ENCODE measurements around the gene FAM151B. TPM values are rescaled to one million over a fixed set of nuclear protein-coding genes. Genes with fewer than 3 reads are reported as not detected.

The FAM151B gene
- total and polyA plus RNA-seq, 2 donors (not counting 1 experiment from before 2014, with no cell fraction given): 1.1 TPM; not detected in 1

- TF ChIP-seq EZH2 (IDR thresholded peaks at IDR 0.05; ENCODE audit: borderline replicate concordance, insufficient read depth, low read depth, low read length, poor library complexity, severe bottlenecking): no peak
- no peak for TF ChIP-seq CTCF (IDR thresholded peaks at IDR 0.05)
- intact Hi-C loops (cut with micrococcal nuclease): no loop called here
- no peak overlapping the region for H3K4me3 Mint-ChIP-seq
- H4K20me1 ChIP-seq (ENCODE audit: control insufficient read depth, insufficient read depth, low read length, poor library complexity, severe bottlenecking): no peaks in the 10 kb centered on the region
- H3K4me3 ChIP-seq (ENCODE audit: control extremely low read depth in 1 of 5, extremely low read depth in 1 of 5, insufficient read depth in 1 of 5, low read depth in 2 of 5, low read length in 4 of 5): no peak overlapping the region
- H3K9ac ChIP-seq (ENCODE audit: low read length): no peak overlapping the region
- ChIA-PET CTCF (no interaction called here), POLR2A (no interaction called here)
- H3K79me2 ChIP-seq (ENCODE audit: control insufficient read depth, insufficient read depth, low read length): no peaks in the 10 kb centered on the region
- peaks cover 0 to 4% (median 0%) of the 10 kb centered on the region in 3 donors for H3K9me3 ChIP-seq (ENCODE audit: control extremely low read depth in 1 of 3, control insufficient read depth in 2 of 3, insufficient read depth in 1 of 3, low read length in 2 of 3)
- no peaks in the 10 kb centered on the region for H3K4me1 ChIP-seq (ENCODE audit: control insufficient read depth in 2 of 2, insufficient read depth in 2 of 2, low read length in 2 of 2)
- H3K9me3 Mint-ChIP-seq (ENCODE audit: insufficient read depth): no peaks in the 10 kb centered on the region
- H3K27me3 ChIP-seq (replicated peaks in 1 of 4; ENCODE audit: control extremely low read depth in 1 of 4, control insufficient read depth in 3 of 4, insufficient read depth in 4 of 4, low read length in 3 of 4): no peaks in the 10 kb centered on the region
- DNase-seq (no peak), ATAC-seq (ENCODE audit: low read depth) (no peak)
- H3K36me3 ChIP-seq (replicated peaks in 1 of 2; ENCODE audit: control extremely low read depth in 1 of 2, control insufficient read depth in 1 of 2, extremely low read depth in 1 of 2, insufficient read depth in 2 of 2, low read length in 1 of 2): peaks cover 0 to 25% of the 10 kb centered on the region in 2 experiments
- H2AFZ ChIP-seq (ENCODE audit: insufficient read depth, low read depth, low read length, poor library complexity, severe bottlenecking): no peak overlapping the region
- 100% methylated on average over 1 of the region's 4 CpGs for WGBS (ENCODE audit: insufficient coverage)
- no peak overlapping the region for H3K4me2 ChIP-seq (replicated peaks; ENCODE audit: low read depth, low read length, poor library complexity, severe bottlenecking)
- H3K4me1 Mint-ChIP-seq: peaks cover 2% of the 10 kb centered on the region
- H3K27ac Mint-ChIP-seq: no peak overlapping the region
- H3K27ac ChIP-seq (ENCODE audit: low read length in 2 of 2): no peak overlapping the region
- no peaks in the 10 kb centered on the region for H3K27me3 Mint-ChIP-seq
Observed at GRCh38 chr5:80438739-80439138, 49.2 kb upstream of the FAM151B start.

- ATAC-seq (ENCODE audit: low read depth): no peak
- H3K9me3 Mint-ChIP-seq (ENCODE audit: insufficient read depth): no peaks in the 10 kb centered on the region
- intact Hi-C loops (cut with micrococcal nuclease): no loop called here
- H3K79me2 ChIP-seq (ENCODE audit: control insufficient read depth, insufficient read depth, low read length): no peaks in the 10 kb centered on the region
- H3K4me1 Mint-ChIP-seq: peaks cover 2% of the 10 kb centered on the region
- ChIA-PET POLR2A (no interaction called here), CTCF (no interaction called here)
- H3K4me2 ChIP-seq (replicated peaks; ENCODE audit: low read depth, low read length, poor library complexity, severe bottlenecking): no peak overlapping the region
- TF ChIP-seq CTCF (IDR thresholded peaks at IDR 0.05) (no peak), EZH2 (IDR thresholded peaks at IDR 0.05; ENCODE audit: borderline replicate concordance, insufficient read depth, low read depth, low read length, poor library complexity, severe bottlenecking) (no peak)
- H3K27me3 Mint-ChIP-seq: no peaks in the 10 kb centered on the region
- peaks cover 0 to 4% (median 0%) of the 10 kb centered on the region in 3 donors for H3K9me3 ChIP-seq (ENCODE audit: control extremely low read depth in 1 of 3, control insufficient read depth in 2 of 3, insufficient read depth in 1 of 3, low read length in 2 of 3)
- no peak overlapping the region for H3K4me3 Mint-ChIP-seq
- no peak overlapping the region for H3K27ac Mint-ChIP-seq
- peaks cover 0 to 25% of the 10 kb centered on the region in 2 experiments for H3K36me3 ChIP-seq (replicated peaks in 1 of 2; ENCODE audit: control extremely low read depth in 1 of 2, control insufficient read depth in 1 of 2, extremely low read depth in 1 of 2, insufficient read depth in 2 of 2, low read length in 1 of 2)
- H3K4me3 ChIP-seq (ENCODE audit: control extremely low read depth in 1 of 5, extremely low read depth in 1 of 5, insufficient read depth in 1 of 5, low read depth in 2 of 5, low read length in 4 of 5): no peak overlapping the region
- H3K9ac ChIP-seq (ENCODE audit: low read length): no peak overlapping the region
- no peaks in the 10 kb centered on the region for H4K20me1 ChIP-seq (ENCODE audit: control insufficient read depth, insufficient read depth, low read length, poor library complexity, severe bottlenecking)
- no peak overlapping the region for H3K27ac ChIP-seq (ENCODE audit: low read length in 2 of 2)
- H3K27me3 ChIP-seq (replicated peaks in 1 of 4; ENCODE audit: control extremely low read depth in 1 of 4, control insufficient read depth in 3 of 4, insufficient read depth in 4 of 4, low read length in 3 of 4): no peaks in the 10 kb centered on the region
- no peaks in the 10 kb centered on the region for H3K4me1 ChIP-seq (ENCODE audit: control insufficient read depth in 2 of 2, insufficient read depth in 2 of 2, low read length in 2 of 2)
- H2AFZ ChIP-seq (ENCODE audit: insufficient read depth, low read depth, low read length, poor library complexity, severe bottlenecking): no peak overlapping the region
- no peak for DNase-seq
Observed at GRCh38 chr5:80439213-80439612, 48.7 kb upstream of the FAM151B start.
